Measurements from ENCODE around the gene ZC3H7B.
"Not testable (repeated sequence)": the region's sequence is repeated elsewhere in the genome, so short reads cannot be mapped to it uniquely, and the experiment has no call there.

The ZC3H7B gene

GRCh38 chr22:41301085-41302020 is at the start of gene ZC3H7B:
Gene ZC3H7B (plus strand): TSS chr22:41301525. CDS start chr22:41320661, 19,136 bp downstream.
- DNase-seq = peak; percentile 91

- no peak for DNase-seq
Measured at GRCh38 chr22:41252365-41252764, 49.0 kb upstream of the ZC3H7B start.

GRCh38 chr22:41254230-41254629 is 47.1 kb upstream of the ZC3H7B start:
- no peak for DNase-seq

- no peak for DNase-seq
Measured at GRCh38 chr22:41256254-41257253, 44.8 kb upstream of the ZC3H7B start.

- DNase-seq = no peak
Measured at GRCh38 chr22:41257696-41258095, 43.6 kb upstream of the ZC3H7B start.

- DNase-seq = not testable (repeated sequence)
Measured at GRCh38 chr22:41259756-41260155, 41.6 kb upstream of the ZC3H7B start.

GRCh38 chr22:41260871-41261270 is 40.5 kb upstream of the ZC3H7B start:
- no peak for DNase-seq

GRCh38 chr22:41261541-41262249 is 39.6 kb upstream of the ZC3H7B start:
- DNase-seq = no peak

GRCh38 chr22:41262250-41262765 is 39.0 kb upstream of the ZC3H7B start:
- no peak for DNase-seq

- DNase-seq = no peak
Measured at GRCh38 chr22:41263704-41264103, 37.6 kb upstream of the ZC3H7B start.

GRCh38 chr22:41264408-41264941 is 36.9 kb upstream of the ZC3H7B start:
- no peak for DNase-seq

- DNase-seq = no peak
Measured at GRCh38 chr22:41267958-41268357, 33.4 kb upstream of the ZC3H7B start.

- DNase-seq = no peak
Measured at GRCh38 chr22:41271787-41272186, 29.5 kb upstream of the ZC3H7B start.

GRCh38 chr22:41273128-41273527 is 28.2 kb upstream of the ZC3H7B start:
- no peak for DNase-seq

- no peak for DNase-seq
Measured at GRCh38 chr22:41274856-41275255, 26.5 kb upstream of the ZC3H7B start.

GRCh38 chr22:41280065-41280464 is 21.3 kb upstream of the ZC3H7B start:
- no peak for DNase-seq

- DNase-seq = no peak
Measured at GRCh38 chr22:41280854-41281253, 20.5 kb upstream of the ZC3H7B start.

- no peak for DNase-seq
Measured at GRCh38 chr22:41284465-41284864, 16.9 kb upstream of the ZC3H7B start.

GRCh38 chr22:41285441-41285819 is 15.9 kb upstream of the ZC3H7B start:
- peak; percentile 84 for DNase-seq

- peak; percentile 99 for DNase-seq
Measured at GRCh38 chr22:41285820-41286638, 15.3 kb upstream of the ZC3H7B start, which contains the start of gene RANGAP1. Gene RANGAP1 (minus strand): TSS chr22:41286187. CDS start chr22:41281044, 5,143 bp downstream.

GRCh38 chr22:41286639-41287091 is 14.7 kb upstream of the ZC3H7B start:
- DNase-seq = peak; percentile 89

Data from suppressor macrophage treated with lipopolysaccharide for 4 hours (primary cell).